Measurements from ENCODE around the gene DUT.

Gene DUT

DNA sequence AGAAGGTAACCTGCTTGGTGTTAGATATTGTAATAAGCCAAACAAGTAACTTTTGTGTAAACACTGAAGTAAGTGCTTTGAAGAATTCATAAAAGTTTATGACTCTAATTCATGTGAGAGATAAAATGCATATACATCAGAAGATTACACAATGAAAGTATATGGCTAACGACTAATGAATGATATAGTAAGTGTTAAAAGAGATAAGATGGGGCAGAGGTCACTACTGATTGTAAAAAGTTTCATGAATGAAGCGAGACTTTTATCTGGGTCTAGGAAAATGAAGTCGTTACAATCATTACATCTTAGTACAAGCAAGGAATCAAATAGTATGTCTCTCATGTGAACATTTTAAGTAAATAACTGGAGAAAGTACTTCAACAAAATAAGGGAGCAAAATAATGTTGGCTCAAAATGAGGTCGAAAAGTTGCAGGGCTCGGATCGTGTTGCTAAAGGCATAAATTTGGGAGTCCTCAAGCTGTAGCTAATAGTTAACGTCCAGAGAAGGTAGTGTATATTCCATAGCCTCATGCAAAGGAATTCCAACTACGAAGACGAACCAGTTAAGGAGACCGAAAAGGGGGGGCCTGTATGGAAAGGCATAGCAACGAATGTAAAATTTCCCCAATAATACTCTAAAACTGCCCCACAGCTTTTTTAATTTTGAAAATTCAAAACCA is 984 bp upstream of the DUT start:
- H3K27ac ChIP-seq: peak overlapping the region; percentile 97
- TF ChIP-seq, protein P1, sequence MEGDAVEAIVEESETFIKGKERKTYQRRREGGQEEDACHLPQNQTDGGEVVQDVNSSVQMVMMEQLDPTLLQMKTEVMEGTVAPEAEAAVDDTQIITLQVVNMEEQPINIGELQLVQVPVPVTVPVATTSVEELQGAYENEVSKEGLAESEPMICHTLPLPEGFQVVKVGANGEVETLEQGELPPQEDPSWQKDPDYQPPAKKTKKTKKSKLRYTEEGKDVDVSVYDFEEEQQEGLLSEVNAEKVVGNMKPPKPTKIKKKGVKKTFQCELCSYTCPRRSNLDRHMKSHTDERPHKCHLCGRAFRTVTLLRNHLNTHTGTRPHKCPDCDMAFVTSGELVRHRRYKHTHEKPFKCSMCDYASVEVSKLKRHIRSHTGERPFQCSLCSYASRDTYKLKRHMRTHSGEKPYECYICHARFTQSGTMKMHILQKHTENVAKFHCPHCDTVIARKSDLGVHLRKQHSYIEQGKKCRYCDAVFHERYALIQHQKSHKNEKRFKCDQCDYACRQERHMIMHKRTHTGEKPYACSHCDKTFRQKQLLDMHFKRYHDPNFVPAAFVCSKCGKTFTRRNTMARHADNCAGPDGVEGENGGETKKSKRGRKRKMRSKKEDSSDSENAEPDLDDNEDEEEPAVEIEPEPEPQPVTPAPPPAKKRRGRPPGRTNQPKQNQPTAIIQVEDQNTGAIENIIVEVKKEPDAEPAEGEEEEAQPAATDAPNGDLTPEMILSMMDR (conservative IDR thresholded peaks at IDR 0.05): no peak
- TF ChIP-seq ZFX (IDR thresholded peaks at IDR 0.05): no peak

- H3K27ac ChIP-seq: peak overlapping the region; percentile 97
Measured at GRCh38 chr15:48331796-48332641, 790 bp downstream of the DUT start.

GRCh38 chr15:48332642-48333034 is 1.4 kb downstream of the DUT start:
- no peak for TF ChIP-seq ZFX (IDR thresholded peaks at IDR 0.05)
- TF ChIP-seq, protein P1 (conservative IDR thresholded peaks at IDR 0.05): no peak
- peak overlapping the region; percentile 97 for H3K27ac ChIP-seq

More at GRCh38 chr15:48331796-48332641, 790 bp downstream of the DUT start:
- 0 out of 2 replicates have a peak, but pooled peaks have one; percentile 0 for TF ChIP-seq ZFX (IDR thresholded peaks at IDR 0.05)
- TF ChIP-seq, protein P1 (conservative IDR thresholded peaks at IDR 0.05): no peak

DNA sequence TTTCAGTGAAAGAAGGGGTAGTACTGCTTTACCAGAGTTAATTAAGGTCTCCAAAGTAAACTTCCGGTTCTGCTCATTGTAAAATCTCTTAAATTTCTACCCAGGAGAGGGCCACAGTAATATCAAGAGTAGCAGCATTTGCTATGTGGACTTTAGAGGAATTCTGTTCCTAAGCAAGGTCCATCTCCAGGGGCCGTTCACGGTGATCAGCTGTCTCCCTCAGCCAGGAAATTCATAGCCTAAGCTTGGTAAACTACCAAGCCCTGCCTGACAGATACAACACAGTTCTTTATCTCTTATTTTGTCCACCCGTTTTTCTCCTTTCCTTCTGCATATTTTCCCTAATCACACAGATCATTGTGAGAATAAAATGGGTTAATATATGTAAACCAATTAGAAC is 2.3 kb downstream of the DUT start:
- no peak overlapping the region for H3K27ac ChIP-seq
- TF ChIP-seq, protein P1 (conservative IDR thresholded peaks at IDR 0.05): no peak
- TF ChIP-seq ZFX (IDR thresholded peaks at IDR 0.05): no peak

DNA sequence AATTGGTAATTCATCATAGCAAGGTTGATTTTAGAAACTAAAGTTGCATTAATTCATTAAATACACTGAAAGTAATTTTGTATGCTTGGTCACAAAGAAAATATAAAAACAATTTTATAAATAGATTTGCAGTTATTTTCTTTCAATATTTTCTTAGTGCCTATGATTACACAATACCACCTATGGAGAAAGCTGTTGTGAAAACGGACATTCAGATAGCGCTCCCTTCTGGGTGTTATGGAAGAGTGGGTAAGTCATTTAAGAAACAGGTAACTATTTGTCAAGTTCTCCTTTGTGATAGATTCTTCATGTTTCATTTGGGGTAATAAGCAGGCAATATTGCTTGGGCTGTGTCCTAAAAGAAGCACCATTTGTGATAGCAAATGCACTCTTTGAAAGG is 3.0 kb downstream of the DUT start:
- H3K27ac ChIP-seq: no peak overlapping the region
- TF ChIP-seq ZFX (IDR thresholded peaks at IDR 0.05): no peak
- TF ChIP-seq, protein P1 (conservative IDR thresholded peaks at IDR 0.05): peak; percentile 6; the same call in 1 of the 2 replicates

DNA sequence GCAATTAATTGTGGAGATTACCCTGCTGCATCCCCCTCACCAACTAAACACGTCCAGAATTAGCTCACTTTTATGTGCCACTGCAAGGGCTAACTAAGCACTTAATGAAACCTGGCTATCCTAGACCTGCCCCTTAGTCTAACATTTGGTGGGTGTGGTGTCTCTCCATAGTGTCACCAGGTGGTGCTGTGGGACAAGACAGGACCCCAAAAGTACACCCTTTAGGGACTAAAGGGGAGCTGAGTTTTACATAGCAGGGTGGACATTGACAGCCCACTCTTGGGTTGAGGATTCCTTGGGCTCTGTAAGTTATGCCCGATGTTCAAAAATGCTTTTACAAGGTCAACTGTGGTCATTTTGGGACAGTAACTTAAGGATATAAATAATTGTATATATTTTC is 5.7 kb downstream of the DUT start:
- no peak overlapping the region for H3K27ac ChIP-seq
- TF ChIP-seq ZFX (IDR thresholded peaks at IDR 0.05): no peak
- TF ChIP-seq, protein P1 (conservative IDR thresholded peaks at IDR 0.05): peak; percentile 41

DNA sequence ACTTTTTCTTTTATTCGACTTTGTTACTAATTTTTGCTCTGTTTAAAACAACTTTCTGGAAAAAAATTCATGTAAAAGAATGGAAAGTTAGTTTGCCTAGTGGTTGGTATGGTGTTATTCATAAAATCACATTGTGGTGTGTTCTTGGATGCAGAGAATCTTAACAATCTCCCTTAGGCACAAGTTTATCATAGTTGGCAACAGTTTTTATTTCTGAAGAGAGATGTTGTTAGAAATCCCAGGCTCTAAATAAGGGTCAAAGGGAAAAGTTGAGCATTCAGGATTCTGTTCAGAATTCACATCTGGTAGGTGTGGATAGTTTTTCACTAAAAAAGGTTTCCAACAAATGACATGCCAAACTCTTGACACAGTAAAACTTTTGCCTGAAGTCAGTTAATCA is 6.4 kb downstream of the DUT start:
- H3K27ac ChIP-seq: no peak overlapping the region
- TF ChIP-seq, protein P1 (conservative IDR thresholded peaks at IDR 0.05): no peak
- TF ChIP-seq ZFX (IDR thresholded peaks at IDR 0.05): no peak

Measured in C4-2B (cell line).